ENCODE measurements around the gene B3GALT2. TPM values are rescaled to one million over a fixed set of nuclear protein-coding genes. Genes with fewer than 3 reads are reported as not detected.

The B3GALT2 gene
- total and polyA plus RNA-seq, 10 of the 15 experiments (the other 5 are each of a cell fraction or from before 2014, with no cell fraction given), result 0.10 to 0.25 (median 0.14) TPM; not detected in 7

DNA sequence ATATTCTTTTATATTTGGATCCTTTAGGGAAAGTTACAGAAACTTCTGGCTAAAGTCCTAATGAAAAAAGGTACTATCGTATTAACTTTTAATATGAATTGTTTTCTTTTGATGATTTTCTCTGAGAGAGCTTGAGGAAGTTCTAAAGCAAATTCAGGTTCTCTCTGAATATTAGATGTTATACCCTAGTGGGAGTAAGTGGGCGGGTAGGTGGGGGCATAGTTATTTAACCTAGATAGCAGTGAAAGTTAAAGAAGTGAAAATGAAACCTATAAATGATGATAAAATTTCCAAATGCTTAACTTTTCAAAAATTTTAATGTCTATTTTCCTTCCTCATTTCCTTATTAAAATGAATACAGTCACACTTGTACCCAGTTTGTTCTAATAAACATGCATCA is 26.2 kb upstream of the B3GALT2 start:
- H3K27me3 ChIP-seq (replicated peaks in 1 of 2; ENCODE audit: control insufficient read depth in 2 of 2, insufficient read depth in 2 of 2, low read length in 1 of 2), result no peaks in the 10 kb centered on the region
- H4K20me1 ChIP-seq (ENCODE audit: control insufficient read depth, insufficient read depth), result no peaks in the 10 kb centered on the region
- H3K4me2 ChIP-seq (ENCODE audit: control insufficient read depth, insufficient read depth), result no peak overlapping the region
- no peak overlapping the region for H3K27ac ChIP-seq (ENCODE audit: control insufficient read depth, insufficient read depth)
- no peak for DNase-seq (ENCODE audit: low read depth, low spot score)
- ChIA-PET RAD21 (ENCODE audit: unreplicated experiment) (no interaction called here), POLR2A (no interaction called here), SMC1A (ENCODE audit: uncharacterized antibody, unreplicated experiment) (interaction anchor here (1.2 kb wide), 1 partner anchor 11 kb away, joined by 3 read pairs; no protein-coding TSS in a partner anchor), CTCF (interaction anchor here (1.2 kb wide), 1 partner anchor 8 kb away, joined by 3 read pairs; no protein-coding TSS in a partner anchor)
- peaks cover 2% of the 10 kb centered on the region; the same call in 2 of the 3 replicates for H3K9me3 ChIP-seq (replicated peaks; ENCODE audit: control insufficient read depth, insufficient read depth, low read length)
- H3K9ac ChIP-seq (ENCODE audit: control insufficient read depth, insufficient read depth, low read length), result no peak overlapping the region
- no peak for ATAC-seq
- TF ChIP-seq CEBPB (IDR thresholded peaks at IDR 0.05; ENCODE audit: borderline replicate concordance in 1 of 2, low read depth in 2 of 2, low read length in 2 of 2) (no peak), SP1 (IDR thresholded peaks at IDR 0.05; ENCODE audit: low read depth, low read length) (no peak), ZBED1 (IDR thresholded peaks at IDR 0.05; ENCODE audit: borderline replicate concordance) (no peak), ZSCAN29 (IDR thresholded peaks at IDR 0.05) (no peak), SMC3 (IDR thresholded peaks at IDR 0.05; ENCODE audit: borderline replicate concordance, low read length) (no peak), MTA2 (IDR thresholded peaks at IDR 0.05; ENCODE audit: low read depth) (no peak), JUNB (IDR thresholded peaks at IDR 0.05) (no peak), WRNIP1 (IDR thresholded peaks at IDR 0.05; ENCODE audit: borderline replicate concordance, low read depth, low read length) (no peak)
- H3K4me1 ChIP-seq (ENCODE audit: control insufficient read depth, insufficient read depth, low read length), result peaks cover 13% of the 10 kb centered on the region
- BruUV-seq (replicated peaks), result no TSS peak
- peaks cover 2 to 4% of the 10 kb centered on the region in 2 experiments; a peak in 3 of 4 replicates for H3K36me3 ChIP-seq (ENCODE audit: control insufficient read depth in 2 of 2, insufficient read depth in 2 of 2, low read length in 1 of 2)
- intact Hi-C loops (cut with micrococcal nuclease; ENCODE audit: unreplicated experiment), result no loop called here
- in situ Hi-C loops (cut with MboI), result no loop called here
- WGBS (ENCODE audit: insufficient coverage, insufficient replicate concordance, low lambda C conversion rate, missing lambda C conversion rate), result 92% methylated on average over 2 of the region's 2 CpGs
- no peak overlapping the region for H3K4me3 ChIP-seq
- H3K79me2 ChIP-seq (ENCODE audit: control insufficient read depth, insufficient read depth, low read length), result no peaks in the 10 kb centered on the region; the same call in 1 of the 2 replicates
- no peak overlapping the region for H2AFZ ChIP-seq (ENCODE audit: control insufficient read depth, low read depth, low read length)
- no peak for FAIRE-seq

DNA sequence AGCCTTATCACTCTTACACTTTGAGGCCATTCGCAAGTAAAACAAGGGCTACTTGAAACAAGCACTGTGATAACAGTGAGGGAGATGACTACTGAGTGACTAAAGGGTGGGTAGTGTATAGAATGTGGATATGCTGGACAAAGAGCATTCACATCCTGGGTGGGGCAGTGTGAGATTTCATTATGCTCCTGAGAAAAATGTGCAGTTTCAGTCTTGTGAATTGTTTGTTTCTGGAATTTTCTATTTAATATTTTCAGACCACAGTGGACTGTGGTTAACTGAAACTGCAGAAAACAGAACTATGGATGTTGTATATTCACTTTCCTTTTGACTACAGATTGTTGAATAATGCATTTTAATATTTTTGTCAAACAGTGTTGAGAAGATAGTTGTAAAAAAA is 25.1 kb upstream of the B3GALT2 start:
- DNase-seq (ENCODE audit: low read depth, low spot score), result peak; percentile 19
- SMC1A ChIA-PET (ENCODE audit: uncharacterized antibody, unreplicated experiment), result no interaction called here
- TF ChIP-seq NFIC (IDR thresholded peaks at IDR 0.05; ENCODE audit: low read depth, low read length) (peak; percentile 59), RUNX3 (IDR thresholded peaks at IDR 0.05; ENCODE audit: low read length) (peak; percentile 85), SREBF2 (IDR thresholded peaks at IDR 0.05; ENCODE audit: low read length) (no peak), EED (IDR thresholded peaks at IDR 0.05; ENCODE audit: low read depth) (peak; percentile 38; the same call in 1 of the 2 replicates), RAD51 (IDR thresholded peaks at IDR 0.05) (no peak)
- TF ChIP-seq, protein P1, sequence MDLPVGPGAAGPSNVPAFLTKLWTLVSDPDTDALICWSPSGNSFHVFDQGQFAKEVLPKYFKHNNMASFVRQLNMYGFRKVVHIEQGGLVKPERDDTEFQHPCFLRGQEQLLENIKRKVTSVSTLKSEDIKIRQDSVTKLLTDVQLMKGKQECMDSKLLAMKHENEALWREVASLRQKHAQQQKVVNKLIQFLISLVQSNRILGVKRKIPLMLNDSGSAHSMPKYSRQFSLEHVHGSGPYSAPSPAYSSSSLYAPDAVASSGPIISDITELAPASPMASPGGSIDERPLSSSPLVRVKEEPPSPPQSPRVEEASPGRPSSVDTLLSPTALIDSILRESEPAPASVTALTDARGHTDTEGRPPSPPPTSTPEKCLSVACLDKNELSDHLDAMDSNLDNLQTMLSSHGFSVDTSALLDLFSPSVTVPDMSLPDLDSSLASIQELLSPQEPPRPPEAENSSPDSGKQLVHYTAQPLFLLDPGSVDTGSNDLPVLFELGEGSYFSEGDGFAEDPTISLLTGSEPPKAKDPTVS (IDR thresholded peaks at IDR 0.05; ENCODE audit: low read depth, low read length), result peak; percentile 95
- TF ChIP-seq, protein P2, sequence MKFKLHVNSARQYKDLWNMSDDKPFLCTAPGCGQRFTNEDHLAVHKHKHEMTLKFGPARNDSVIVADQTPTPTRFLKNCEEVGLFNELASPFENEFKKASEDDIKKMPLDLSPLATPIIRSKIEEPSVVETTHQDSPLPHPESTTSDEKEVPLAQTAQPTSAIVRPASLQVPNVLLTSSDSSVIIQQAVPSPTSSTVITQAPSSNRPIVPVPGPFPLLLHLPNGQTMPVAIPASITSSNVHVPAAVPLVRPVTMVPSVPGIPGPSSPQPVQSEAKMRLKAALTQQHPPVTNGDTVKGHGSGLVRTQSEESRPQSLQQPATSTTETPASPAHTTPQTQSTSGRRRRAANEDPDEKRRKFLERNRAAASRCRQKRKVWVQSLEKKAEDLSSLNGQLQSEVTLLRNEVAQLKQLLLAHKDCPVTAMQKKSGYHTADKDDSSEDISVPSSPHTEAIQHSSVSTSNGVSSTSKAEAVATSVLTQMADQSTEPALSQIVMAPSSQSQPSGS (IDR thresholded peaks at IDR 0.05; ENCODE audit: low read length), result peak; percentile 37; the same call in 1 of the 2 replicates
- TF ChIP-seq, protein P3, sequence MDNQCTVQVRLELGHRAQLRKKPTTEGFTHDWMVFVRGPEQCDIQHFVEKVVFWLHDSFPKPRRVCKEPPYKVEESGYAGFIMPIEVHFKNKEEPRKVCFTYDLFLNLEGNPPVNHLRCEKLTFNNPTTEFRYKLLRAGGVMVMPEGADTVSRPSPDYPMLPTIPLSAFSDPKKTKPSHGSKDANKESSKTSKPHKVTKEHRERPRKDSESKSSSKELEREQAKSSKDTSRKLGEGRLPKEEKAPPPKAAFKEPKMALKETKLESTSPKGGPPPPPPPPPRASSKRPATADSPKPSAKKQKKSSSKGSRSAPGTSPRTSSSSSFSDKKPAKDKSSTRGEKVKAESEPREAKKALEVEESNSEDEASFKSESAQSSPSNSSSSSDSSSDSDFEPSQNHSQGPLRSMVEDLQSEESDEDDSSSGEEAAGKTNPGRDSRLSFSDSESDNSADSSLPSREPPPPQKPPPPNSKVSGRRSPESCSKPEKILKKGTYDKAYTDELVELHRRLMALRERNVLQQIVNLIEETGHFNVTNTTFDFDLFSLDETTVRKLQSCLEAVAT (IDR thresholded peaks at IDR 0.05), result 0 out of 2 replicates have a peak, but pooled peaks have one; percentile 14

More for the DNA sequence above, 25.1 kb upstream of the B3GALT2 start:
- peaks cover 2% of the 10 kb centered on the region; the same call in 2 of the 3 replicates for H3K9me3 ChIP-seq (replicated peaks; ENCODE audit: control insufficient read depth, insufficient read depth, low read length)
- no peaks in the 10 kb centered on the region; a peak in 2 of 4 replicates for H3K36me3 ChIP-seq (ENCODE audit: control insufficient read depth in 2 of 2, insufficient read depth in 2 of 2, low read length in 1 of 2)
- H2AFZ ChIP-seq (ENCODE audit: control insufficient read depth, low read depth, low read length), result no peak overlapping the region
- H3K27me3 ChIP-seq (replicated peaks in 1 of 2; ENCODE audit: control insufficient read depth in 2 of 2, insufficient read depth in 2 of 2, low read length in 1 of 2), result no peaks in the 10 kb centered on the region
- H3K27ac ChIP-seq (ENCODE audit: control insufficient read depth, insufficient read depth), result no peak overlapping the region
- FAIRE-seq, result peak; percentile 81
- no peaks in the 10 kb centered on the region for H4K20me1 ChIP-seq (ENCODE audit: control insufficient read depth, insufficient read depth)
- no TSS peak for BruUV-seq (replicated peaks)
- H3K9ac ChIP-seq (ENCODE audit: control insufficient read depth, insufficient read depth, low read length), result no peak overlapping the region
- no peak overlapping the region for H3K4me3 ChIP-seq
- peak overlapping the region; percentile 5 for H3K4me2 ChIP-seq (ENCODE audit: control insufficient read depth, insufficient read depth)
- ChIA-PET CTCF (no interaction called here), RAD21 (ENCODE audit: unreplicated experiment) (no interaction called here), POLR2A (no interaction called here)
- H3K4me1 ChIP-seq (ENCODE audit: control insufficient read depth, insufficient read depth, low read length), result peaks cover 13% of the 10 kb centered on the region
- peak; percentile 89 for ATAC-seq
- in situ Hi-C loops (cut with MboI), result no loop called here
- 100% methylated on average over 1 of the region's 1 CpG for WGBS (ENCODE audit: insufficient coverage, insufficient replicate concordance, low lambda C conversion rate, missing lambda C conversion rate)
- intact Hi-C loops (cut with micrococcal nuclease; ENCODE audit: unreplicated experiment), result no loop called here
- H3K79me2 ChIP-seq (ENCODE audit: control insufficient read depth, insufficient read depth, low read length), result no peaks in the 10 kb centered on the region; the same call in 1 of the 2 replicates

All from GM12878 (cell line).